ENCODE measurements around the gene WDR64. TPM values are rescaled to one million over a fixed set of nuclear protein-coding genes. Genes with fewer than 3 reads are reported as not detected.
A peak's percentile ranks its signal among the peaks of the same experiment; 100 is the strongest.

WDR64 gene
- total RNA-seq, 3 donors from 2014 or later, result not detected

- Histone ChIP-seq H3K36me3 (no peaks in the 10 kb centered on the region), H3K27me3 (no peaks in the 10 kb centered on the region), H3K4me1 (no peaks in the 10 kb centered on the region), H3K27ac (no peak overlapping the region), H3K4me3 (peak overlapping the region in 2 of 3 donors; percentile 42 to 58), H3K9me3 (no peaks in the 10 kb centered on the region)
- intact Hi-C loops (cut with DNase I; ENCODE audit: low total_unique reads), result no loop called here
- no peak for TF ChIP-seq POLR2A (IDR thresholded peaks at IDR 0.05)
- TF ChIP-seq POLR2AphosphoS5 (IDR thresholded peaks at IDR 0.05), result no peak
- TF ChIP-seq CTCF (IDR thresholded peaks at IDR 0.05), result no peak
- DNase-seq (ENCODE audit: low spot score in 2 of 2), result no peak
Observed at GRCh38 chr1:241749945-241750695, 98.0 kb downstream of the WDR64 start.

GRCh38 chr1:241751524-241751923, 99.4 kb downstream of the WDR64 start:
- DNase-seq (ENCODE audit: low spot score in 2 of 2), result no peak
- Histone ChIP-seq H3K4me3 (no peak overlapping the region), H3K36me3 (no peaks in the 10 kb centered on the region), H3K27me3 (no peaks in the 10 kb centered on the region), H3K4me1 (no peaks in the 10 kb centered on the region), H3K9me3 (no peaks in the 10 kb centered on the region), H3K27ac (no peak overlapping the region)
- intact Hi-C loops (cut with DNase I; ENCODE audit: low total_unique reads), result no loop called here
- TF ChIP-seq CTCF (IDR thresholded peaks at IDR 0.05) (no peak), POLR2A (IDR thresholded peaks at IDR 0.05) (no peak), POLR2AphosphoS5 (IDR thresholded peaks at IDR 0.05) (no peak)

DNA sequence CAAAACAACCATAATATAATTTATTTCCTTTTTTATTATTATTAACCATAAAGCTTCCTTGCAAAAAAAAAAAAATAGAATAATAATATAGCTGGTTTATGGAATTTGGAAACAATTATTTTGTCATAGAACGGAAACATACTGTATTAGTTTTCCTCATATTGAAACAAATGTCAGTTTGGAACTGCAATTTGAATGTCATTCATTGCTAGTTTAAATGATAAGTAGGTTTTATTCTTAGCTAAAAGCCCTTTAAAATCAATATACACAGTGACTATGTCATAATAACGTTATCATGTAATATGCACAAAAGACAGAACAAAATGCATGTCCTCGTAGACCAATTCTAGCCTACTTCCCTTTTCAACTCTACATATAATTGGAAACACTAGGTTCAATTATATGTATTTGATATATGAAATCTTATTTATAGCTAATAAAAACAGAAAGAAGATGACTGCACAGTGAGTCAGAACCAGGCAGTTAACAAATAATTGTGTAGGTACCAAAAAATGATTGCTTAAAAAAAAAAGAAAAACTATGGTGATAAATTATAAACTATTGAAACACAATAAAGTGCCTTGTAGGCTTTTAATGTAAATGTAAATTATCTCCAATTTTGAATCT, 110.7 kb downstream of the WDR64 start:
- Histone ChIP-seq H3K4me3 (no peak overlapping the region), H3K27ac (no peak overlapping the region), H3K9me3 (no peaks in the 10 kb centered on the region), H3K36me3 (no peaks in the 10 kb centered on the region), H3K27me3 (no peaks in the 10 kb centered on the region), H3K4me1 (no peaks in the 10 kb centered on the region)
- no peak for DNase-seq (ENCODE audit: low spot score in 2 of 2)
- intact Hi-C loops (cut with DNase I; ENCODE audit: low total_unique reads), result no loop called here
- no peak for TF ChIP-seq POLR2AphosphoS5 (IDR thresholded peaks at IDR 0.05)
- no peak for TF ChIP-seq CTCF (IDR thresholded peaks at IDR 0.05)
- no peak for TF ChIP-seq POLR2A (IDR thresholded peaks at IDR 0.05)

- Histone ChIP-seq H3K4me3 (no peak overlapping the region), H3K36me3 (no peaks in the 10 kb centered on the region), H3K4me1 (no peaks in the 10 kb centered on the region), H3K9me3 (no peaks in the 10 kb centered on the region), H3K27me3 (no peaks in the 10 kb centered on the region), H3K27ac (no peak overlapping the region)
- intact Hi-C loops (cut with DNase I; ENCODE audit: low total_unique reads), result no loop called here
- no peak for DNase-seq (ENCODE audit: low spot score in 2 of 2)
- TF ChIP-seq POLR2AphosphoS5 (IDR thresholded peaks at IDR 0.05) (no peak), POLR2A (IDR thresholded peaks at IDR 0.05) (no peak), CTCF (IDR thresholded peaks at IDR 0.05) (no peak)
Observed at GRCh38 chr1:241765390-241765789, 113.3 kb downstream of the WDR64 start.

DNA sequence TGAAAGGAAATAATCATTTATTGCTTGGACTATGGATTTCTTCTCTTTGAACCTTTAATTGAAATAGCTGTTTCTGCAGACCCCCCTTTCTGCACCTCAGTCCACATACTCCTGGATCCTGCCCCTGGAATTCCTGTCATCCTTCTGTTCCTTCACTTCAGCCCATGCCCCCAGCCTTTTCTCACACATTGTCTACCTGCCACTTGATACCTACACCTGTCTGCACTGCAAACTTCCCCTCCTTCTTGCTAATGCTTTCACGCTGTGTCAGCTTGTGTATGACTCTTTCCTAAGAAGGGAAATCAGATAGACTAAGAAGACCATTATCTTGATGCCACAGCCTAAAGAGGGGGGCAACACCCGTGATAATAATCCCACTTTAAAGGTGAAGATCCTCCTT, 115.7 kb downstream of the WDR64 start:
- H3K27ac ChIP-seq, result no peak overlapping the region
- H3K9me3 ChIP-seq, result no peaks in the 10 kb centered on the region
- DNase-seq (ENCODE audit: low spot score in 2 of 2), result no peak
- intact Hi-C loops (cut with DNase I; ENCODE audit: low total_unique reads), result no loop called here
- H3K27me3 ChIP-seq, result no peaks in the 10 kb centered on the region
- TF ChIP-seq POLR2AphosphoS5 (IDR thresholded peaks at IDR 0.05) (no peak), POLR2A (IDR thresholded peaks at IDR 0.05) (no peak), CTCF (IDR thresholded peaks at IDR 0.05) (no peak)
- H3K4me1 ChIP-seq, result no peaks in the 10 kb centered on the region
- no peaks in the 10 kb centered on the region for H3K36me3 ChIP-seq
- H3K4me3 ChIP-seq, result no peak overlapping the region
